H1 (cell line): ENCODE results near the gene NRXN2. TPM values are rescaled to one million over a fixed set of nuclear protein-coding genes. Genes with fewer than 3 reads are reported as not detected.

Experiments
- CTCF ChIA-PET: fragments of 300-600 bp; sonication (Branson Sonifier 250); formaldehyde crosslinking; loops from one replicate; lab custom pipeline; 2021; ENCODE audit not compliant: partially characterized antibody; lab: Charles Lee
- POLR2A ChIA-PET: fragments of 300-600 bp; sonication (Branson Sonifier 250); formaldehyde crosslinking; loops from one replicate; lab custom pipeline; 2021; ENCODE audit warnings: inconsistent platforms; ENCODE audit not compliant: partially characterized antibody; lab: Charles Lee
- DNase-seq, 2 experiments: peaks; one replicate each; pipeline versions ENCODE4 v3.0.0 to v3.0.0-alpha.2; 2010 to 2022; ENCODE audit warnings: low spot score in 2 of 2, low read depth in 1 of 2, mixed read lengths in 1 of 2
- FAIRE-seq: peaks from 2 replicates; lab custom pipeline; 2011; peaks lifted over from hg19 to GRCh38; lab: Jason Lieb, UNC
- H2AFZ ChIP-seq: 2 replicates; pipeline ENCODE4 v1.8.1; 2012; ENCODE audit warnings: low read length, inconsistent platforms
- H2AK5ac ChIP-seq: 2 replicates; pipeline ENCODE4 v1.6.1; 2013; ENCODE audit warnings: low read depth, low read length
- H2BK120ac ChIP-seq: replicated peaks from 2 replicates; pipeline ENCODE3; 2013; ENCODE audit warnings: low read depth, low read length, inconsistent platforms
- H2BK12ac ChIP-seq: 2 replicates; pipeline ENCODE4 v1.6.1; 2013; ENCODE audit warnings: low read depth, low read length
- H2BK15ac ChIP-seq: 2 replicates; pipeline ENCODE4 v1.6.1; 2013; ENCODE audit warnings: low read length
- H2BK20ac ChIP-seq: 2 replicates; pipeline ENCODE4 v1.6.1; 2013; ENCODE audit warnings: low read length
- H2BK5ac ChIP-seq: 2 replicates; pipeline ENCODE4 v1.6.1; 2013; ENCODE audit warnings: low read depth, low read length
- H3K14ac ChIP-seq: 2 replicates; pipeline ENCODE4 v1.6.1; 2013; ENCODE audit warnings: inconsistent platforms; ENCODE audit not compliant: insufficient read length
- H3K18ac ChIP-seq: 2 replicates; pipeline ENCODE4 v1.6.1; 2013; ENCODE audit warnings: low read length; ENCODE audit errors: extremely low read depth
- H3K23ac ChIP-seq: 2 replicates; pipeline ENCODE4 v1.6.1; 2013; ENCODE audit warnings: inconsistent platforms; ENCODE audit not compliant: insufficient read length
- H3K23me2 ChIP-seq: 2 replicates; pipeline ENCODE4 v1.6.1; 2013; ENCODE audit warnings: low read depth, low read length
- H3K27ac ChIP-seq: 2 replicates; pipeline ENCODE4 v1.6.1; 2011; ENCODE audit warnings: low read depth, low read length, inconsistent platforms
- H3K27me3 ChIP-seq, 4 experiments: replicated peaks in 1 of 4; 1 replicate in 1 of 4; 2 replicates in 3 of 4; pipeline versions ENCODE4 v1.6.1 to v1.8.1; 2011 to 2013; ENCODE audit warnings: low read length in 3 of 4, mild to moderate bottlenecking in 3 of 4, inconsistent platforms in 2 of 4, mixed read lengths in 2 of 4, moderate library complexity in 1 of 4; ENCODE audit not compliant: control insufficient read depth in 3 of 4, insufficient read depth in 3 of 4; ENCODE audit errors: extremely low read depth in 1 of 4
- H3K36me3 ChIP-seq, 4 experiments: 2 replicates each; pipeline versions ENCODE4 v1.6.1 to v1.8.1; 2011 to 2013; ENCODE audit warnings: mild to moderate bottlenecking in 4 of 4, low read length in 3 of 4, moderate library complexity in 2 of 4, control low read depth in 1 of 4, inconsistent platforms in 1 of 4; ENCODE audit not compliant: insufficient read depth in 4 of 4, control insufficient read depth in 2 of 4
- H3K4ac ChIP-seq: replicated peaks from 2 replicates; pipeline ENCODE3; 2013; ENCODE audit warnings: low read length, low read depth, mixed read lengths, inconsistent platforms; ENCODE audit not compliant: insufficient read length
- H3K4me1 ChIP-seq, 4 experiments: replicated peaks in 1 of 4; 1 replicate in 1 of 4; 2 replicates in 3 of 4; pipeline versions ENCODE4 v1.6.1 to v1.8.1; 2011 to 2013; ENCODE audit warnings: low read length in 3 of 4, inconsistent platforms in 2 of 4, mixed read lengths in 1 of 4; ENCODE audit not compliant: insufficient read depth in 4 of 4, control insufficient read depth in 3 of 4
- H3K4me2 ChIP-seq, 2 experiments: 2 replicates each; pipeline versions ENCODE4 v1.6.1 to v1.8.1; 2011 to 2013; ENCODE audit warnings: low read depth in 2 of 2, low read length in 2 of 2, control low read depth in 1 of 2, inconsistent platforms in 1 of 2, mild to moderate bottlenecking in 1 of 2; ENCODE audit not compliant: insufficient read depth in 1 of 2
- H3K4me3 ChIP-seq, 4 experiments: fragments of 200-600, 300-600 bp in 1 of 4; sonication (generic), shearing (Covaris generic), sonication (Bioruptor Twin) in 1 of 4; 2 replicates each; pipeline versions ENCODE4 v1.5.1 to v1.8.1; 2011 to 2016; ENCODE audit warnings: low read length in 4 of 4, low read depth in 3 of 4, control low read depth in 2 of 4, inconsistent platforms in 2 of 4, mild to moderate bottlenecking in 2 of 4, mixed read lengths in 1 of 4, moderate library complexity in 1 of 4; ENCODE audit not compliant: insufficient read depth in 2 of 4; ENCODE audit errors: extremely low read depth in 1 of 4
- H3K56ac ChIP-seq: replicated peaks from 2 replicates; pipeline ENCODE3; 2013; ENCODE audit warnings: low read depth, mild to moderate bottlenecking, mixed read lengths, low read length, inconsistent platforms; ENCODE audit not compliant: insufficient read length
- H3K79me1 ChIP-seq: 2 replicates; pipeline ENCODE4 v1.6.1; 2013; ENCODE audit warnings: low read depth, low read length, control low read depth
- H3K79me2 ChIP-seq, 2 experiments: 2 replicates each; pipeline versions ENCODE4 v1.6.1 to v1.8.1; 2012 to 2013; ENCODE audit warnings: low read length in 2 of 2, mild to moderate bottlenecking in 2 of 2, inconsistent platforms in 1 of 2; ENCODE audit not compliant: insufficient read depth in 2 of 2, control insufficient read depth in 1 of 2
- H3K9ac ChIP-seq, 4 experiments: replicated peaks in 1 of 4; 1 replicate in 1 of 4; 2 replicates in 3 of 4; pipeline versions ENCODE4 v1.6.1 to v1.8.1; 2011 to 2013; ENCODE audit warnings: low read depth in 3 of 4, low read length in 3 of 4, control low read depth in 2 of 4, mild to moderate bottlenecking in 2 of 4, moderate library complexity in 2 of 4, inconsistent platforms in 1 of 4; ENCODE audit errors: extremely low read depth in 1 of 4
- H3K9me3 ChIP-seq, 2 experiments: 2 replicates each; pipeline versions ENCODE4 v1.6.1 to v1.8.1; 2012 to 2013; ENCODE audit warnings: mild to moderate bottlenecking in 2 of 2, moderate library complexity in 2 of 2, control low read depth in 1 of 2, inconsistent platforms in 1 of 2, low read depth in 1 of 2, low read length in 1 of 2, mixed read lengths in 1 of 2; ENCODE audit not compliant: insufficient read depth in 2 of 2
- H4K20me1 ChIP-seq, 2 experiments: replicated peaks in 1 of 2; 2 replicates each; pipeline versions ENCODE3 to v1.8.1; 2011 to 2013; ENCODE audit warnings: inconsistent platforms in 2 of 2, low read length in 2 of 2, mild to moderate bottlenecking in 1 of 2; ENCODE audit not compliant: insufficient read depth in 2 of 2, control insufficient read depth in 1 of 2
- H4K5ac ChIP-seq: 2 replicates; pipeline ENCODE4 v1.6.1; 2013; ENCODE audit warnings: low read length, low read depth, mixed read lengths, inconsistent platforms; ENCODE audit not compliant: insufficient read length
- H4K8ac ChIP-seq: 2 replicates; pipeline ENCODE4 v1.8.0; 2013; ENCODE audit warnings: mild to moderate bottlenecking, moderate library complexity, low read length, inconsistent platforms; ENCODE audit not compliant: insufficient read depth; ENCODE audit errors: extremely low read depth
- H4K91ac ChIP-seq: replicated peaks from 2 replicates; pipeline ENCODE3; 2013; ENCODE audit warnings: low read length, mixed read lengths, inconsistent platforms; ENCODE audit not compliant: insufficient read length
- BRCA1 ChIP-seq: IDR thresholded peaks from 2 replicates; pipeline ENCODE4 v1.6.1; 2012; ENCODE audit warnings: low read depth, low read length, improper control_type of control experiment
- CTBP2 ChIP-seq: IDR thresholded peaks from 2 replicates; pipeline ENCODE4 v1.7.0; 2011; ENCODE audit warnings: borderline replicate concordance, mild to moderate bottlenecking, moderate library complexity, mixed read lengths, low read length; ENCODE audit not compliant: insufficient read depth, insufficient read length
- E2F6 ChIP-seq: IDR thresholded peaks from 2 replicates; pipeline ENCODE4 v1.6.1; 2012; ENCODE audit warnings: inconsistent platforms
- RFX5 ChIP-seq: IDR thresholded peaks from 2 replicates; pipeline ENCODE4 v1.6.1; 2011; ENCODE audit warnings: low read depth, low read length, improper control_type of control experiment, borderline replicate concordance
- SAP30 ChIP-seq: fragments of 300-600 bp; sonication (generic); IDR thresholded peaks from 2 replicates; pipeline ENCODE4 v1.7.1; 2012; ENCODE audit warnings: low read length, moderate library complexity, mild to moderate bottlenecking, inconsistent platforms; ENCODE audit not compliant: insufficient read depth, insufficient replicate concordance
- SIN3A ChIP-seq, 2 experiments: IDR thresholded peaks in 1 of 2; conservative IDR thresholded peaks in 1 of 2; 2 replicates each; pipeline ENCODE4 v1.6.1; 2011 to 2012; ENCODE audit warnings: low read length in 2 of 2, improper control_type of control experiment in 1 of 2, low read depth in 1 of 2, mild to moderate bottlenecking in 1 of 2
- TAF1 ChIP-seq: IDR thresholded peaks from 2 replicates; pipeline ENCODE4 v1.6.1; 2011; ENCODE audit warnings: mild to moderate bottlenecking, low read depth, low read length
- YY1 ChIP-seq: IDR thresholded peaks from 2 replicates; pipeline ENCODE4 v1.6.1; 2011; ENCODE audit warnings: low read depth, mild to moderate bottlenecking, low read length
- WGBS, 2 experiments: shearing (Covaris generic) in 1 of 2; methylation state at CpG; one replicate each; pipeline versions ENCODE4 v1.1.6 to v1.1.7; 2013 to 2015; ENCODE audit warnings: low lambda C conversion rate in 2 of 2, mixed read lengths in 2 of 2, inconsistent platforms in 1 of 2, low coverage in 1 of 2, missing lambda C conversion rate in 1 of 2; ENCODE audit not compliant: insufficient replicate concordance in 2 of 2, insufficient coverage in 1 of 2, insufficient read length in 1 of 2; ENCODE audit errors: extremely low coverage in 1 of 2, missing lambda C conversion rate in 1 of 2; 5-methylcytosine and 5-hydroxymethylcytosine counted together
- polyA plus RNA-seq, 7 experiments: library from polyadenylated mRNA; depleted of rRNA in 3 of 7; stranded (reverse) in 5 of 7; unstranded in 2 of 7; fragments of >200 nt in 5 of 7; fragments of 200-250 nt in 2 of 7; gene quantifications; 1 replicate in 5 of 7; 2 replicates in 1 of 7; 4 replicates in 1 of 7; pipeline versions ENCODE4 v1.2.1 to v1.2.3, GENCODE V29; 2011 to 2013; ENCODE audit warnings: missing spikeins in 2 of 7, mixed read lengths in 2 of 7
- total RNA-seq: library from RNA; stranded (reverse); fragmentation: NEBNext Ultra II Directional; extraction: Animal tissue kit (Norgen Biotek cat#: 25700); gene quantifications from 2 replicates; pipeline ENCODE4 v1.2.1, GENCODE V29; 2021
- TF ChIP-seq, protein P1 (sequence below): IDR thresholded peaks from 2 replicates; pipeline ENCODE4 v1.6.1; 2011; ENCODE audit warnings: low read depth, mild to moderate bottlenecking, low read length; ENCODE audit not compliant: insufficient read depth

NRXN2 gene
- total and polyA plus RNA-seq, 2 of the 8 experiments (the other 6 are each of a cell fraction or from before 2014, with no cell fraction given): 1.3 to 11.5 TPM

- H3K9me3 ChIP-seq: no peaks in the 10 kb centered on the region
- no peak overlapping the region for H4K8ac ChIP-seq
- no peak overlapping the region for H3K4ac ChIP-seq
- no peak overlapping the region for H2AFZ ChIP-seq
- H2BK12ac ChIP-seq: no peak overlapping the region
- H3K27me3 ChIP-seq: no peaks in the 10 kb centered on the region; a peak in 2 of 7 replicates
- H3K4me2 ChIP-seq: no peak overlapping the region
- no peaks in the 10 kb centered on the region; the same call in 1 of the 2 replicates for H3K79me1 ChIP-seq
- H3K18ac ChIP-seq: no peak overlapping the region
- no peak overlapping the region for H3K56ac ChIP-seq
- H2BK15ac ChIP-seq: no peak overlapping the region
- no peak overlapping the region; the same call in 1 of the 2 replicates for H2BK5ac ChIP-seq
- ChIA-PET CTCF (interaction anchor here (0.6 to 23.7 kb wide), 10 partner anchors 9 to 737 kb away, joined by 3 to 376 read pairs (median 8); partner anchors contain the start of genes PYGM and RASGRP2), POLR2A (interaction anchor here (0.6 to 42.9 kb wide), 7 partner anchors 9 to 117 kb away, joined by 3 to 1087 read pairs (median 4); partner anchors contain the start of genes PYGM and SF1)
- no peaks in the 10 kb centered on the region for H4K20me1 ChIP-seq
- H2BK120ac ChIP-seq: no peak overlapping the region
- H3K23me2 ChIP-seq: no peaks in the 10 kb centered on the region; the same call in 1 of the 2 replicates
- no peaks in the 10 kb centered on the region for H3K79me2 ChIP-seq
- no peak overlapping the region for H3K14ac ChIP-seq
- H3K36me3 ChIP-seq: 0 out of 8 replicates have a peak, but pooled peaks cover 0 to 4% (median 0%) of the 10 kb centered on the region in 4 experiments
- H3K4me1 ChIP-seq: peaks cover 0 to 19% (median 10%) of the 10 kb centered on the region in 4 experiments; a peak in 6 of 7 replicates
- FAIRE-seq (no peak), DNase-seq (no peak)
- H3K4me3 ChIP-seq: no peak overlapping the region
- no peak overlapping the region for H3K9ac ChIP-seq
- no peak overlapping the region for H4K91ac ChIP-seq
- no peak overlapping the region for H2AK5ac ChIP-seq
- WGBS, 2 experiments: 91% methylated on average over 16 of the region's 23 CpGs; no CpG with 5 or more reads in 1 of the 2 experiments
- no peak overlapping the region for H3K27ac ChIP-seq
- H3K23ac ChIP-seq: no peak overlapping the region
- H4K5ac ChIP-seq: no peak overlapping the region
- H2BK20ac ChIP-seq: no peak overlapping the region
- no peak for TF ChIP-seq CTBP2
- no peak for TF ChIP-seq YY1
- TF ChIP-seq SIN3A (conservative IDR thresholded peaks at IDR 0.05 in 1 of 2, IDR thresholded peaks at IDR 0.05 in 1 of 2; ENCODE audit: low read depth in 1 of 2, low read length in 2 of 2): no peak
- TF ChIP-seq TAF1: no peak
- no peak for TF ChIP-seq BRCA1
- no peak for TF ChIP-seq SAP30
- TF ChIP-seq, protein P1, sequence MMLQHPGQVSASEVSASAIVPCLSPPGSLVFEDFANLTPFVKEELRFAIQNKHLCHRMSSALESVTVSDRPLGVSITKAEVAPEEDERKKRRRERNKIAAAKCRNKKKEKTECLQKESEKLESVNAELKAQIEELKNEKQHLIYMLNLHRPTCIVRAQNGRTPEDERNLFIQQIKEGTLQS: no peak
- no peak for TF ChIP-seq RFX5
- TF ChIP-seq E2F6: no peak
These were observed 12.1 kb upstream of the NRXN2 start for GRCh38 chr11:64734811-64735724.
